GM23338 (cell line): ENCODE measurements around the gene KRT2. TPM values are rescaled to one million over a fixed set of nuclear protein-coding genes. Genes with fewer than 3 reads are reported as not detected.

Experiments used
- ATAC-seq: fragments of 200-7000 bp; cut with Tn5 transposase; 3 replicates; pipeline ENCODE4 v1.9.1; 2020
- DNase-seq: peaks from one replicate; pipeline ENCODE4 v3.0.0-alpha.2; 2015; ENCODE audit warnings: low spot score
- H2AFZ ChIP-seq: fragments of 200-600 bp; sonication (generic); 2 replicates; pipeline ENCODE4 v1.8.0; 2016; ENCODE audit warnings: antibody characterized with exemption, mild to moderate bottlenecking, moderate library complexity
- H3F3A ChIP-seq: fragments of 200-600 bp; sonication (generic); replicated peaks from 2 replicates; pipeline ENCODE4 v1.8.0; 2017; ENCODE audit warnings: antibody characterized with exemption, mixed run types, low read depth
- H3K27ac ChIP-seq: fragments of 200-600 bp; sonication (generic); 2 replicates; pipeline ENCODE4 v1.6.1; 2016; ENCODE audit warnings: low read depth
- H3K27me3 ChIP-seq: fragments of 200-600 bp; sonication (generic); 2 replicates; pipeline ENCODE4 v1.8.0; 2016; ENCODE audit warnings: mild to moderate bottlenecking, mixed run types, moderate library complexity; ENCODE audit not compliant: insufficient read depth
- H3K36me3 ChIP-seq: fragments of 200-600 bp; sonication (generic); 2 replicates; pipeline ENCODE4 v1.8.0; 2016; ENCODE audit warnings: mild to moderate bottlenecking; ENCODE audit not compliant: insufficient read depth
- H3K4me1 ChIP-seq: fragments of 200-600 bp; sonication (generic); 2 replicates; pipeline ENCODE4 v1.8.0; 2016; ENCODE audit warnings: mild to moderate bottlenecking, moderate library complexity; ENCODE audit not compliant: insufficient read depth
- H3K4me2 ChIP-seq: fragments of 200-600 bp; sonication (generic); 2 replicates; pipeline ENCODE4 v1.7.1; 2017; ENCODE audit warnings: mixed run types
- H3K4me3 ChIP-seq: fragments of 200-600 bp; sonication (generic); 2 replicates; pipeline ENCODE4 v1.6.1; 2016; ENCODE audit warnings: mixed run types
- H3K79me2 ChIP-seq: fragments of 200-600 bp; sonication (generic); replicated peaks from 2 replicates; pipeline ENCODE4 v1.8.0; 2017; ENCODE audit warnings: mild to moderate bottlenecking; ENCODE audit not compliant: insufficient read depth
- H3K9me2 ChIP-seq: fragments of 200-600 bp; sonication (generic); 2 replicates; pipeline ENCODE4 v1.8.0; 2017; ENCODE audit not compliant: insufficient read depth
- H4K20me1 ChIP-seq: fragments of 200-600 bp; sonication (generic); replicated peaks from 2 replicates; pipeline ENCODE4 v1.8.0; 2017; ENCODE audit warnings: mild to moderate bottlenecking; ENCODE audit not compliant: insufficient read depth
- H3K27ac Mint-ChIP-seq: 2 replicates; pipeline ENCODE4 v1.8.0; 2020; ENCODE audit warnings: inconsistent platforms, mild to moderate bottlenecking, moderate library complexity, mixed read lengths
- H3K27me3 Mint-ChIP-seq: 3 replicates; pipeline ENCODE4 v1.8.0; 2022; ENCODE audit warnings: low read depth, mild to moderate bottlenecking, moderate library complexity, mixed read lengths, inconsistent platforms; ENCODE audit not compliant: insufficient read depth, poor library complexity
- H3K36me3 Mint-ChIP-seq: 3 replicates; pipeline ENCODE4 v1.8.0; 2021; ENCODE audit warnings: low read depth, mild to moderate bottlenecking, inconsistent platforms, moderate library complexity, mixed read lengths
- H3K4me1 Mint-ChIP-seq: 3 replicates; pipeline ENCODE4 v1.8.0; 2020; ENCODE audit warnings: mild to moderate bottlenecking, inconsistent platforms, mixed read lengths
- H3K4me3 Mint-ChIP-seq: 3 replicates; pipeline ENCODE4 v1.8.0; 2021; ENCODE audit warnings: moderate library complexity, mild to moderate bottlenecking, inconsistent platforms, mixed read lengths
- H3K9me3 Mint-ChIP-seq: 3 replicates; pipeline ENCODE4 v1.8.0; 2020; ENCODE audit warnings: moderate library complexity, mild to moderate bottlenecking, inconsistent platforms, mixed read lengths
- ETS1 ChIP-seq: IDR thresholded peaks from 2 replicates; pipeline ENCODE4 v1.6.1; 2016; ENCODE audit warnings: antibody characterized with exemption
- EZH2 ChIP-seq: fragments of 200-600 bp; sonication (generic); IDR thresholded peaks from one replicate; pipeline ENCODE4 v1.8.0; 2017; ENCODE audit warnings: antibody characterized with exemption, mild to moderate bottlenecking, low read depth; ENCODE audit not compliant: unreplicated experiment
- JUNB ChIP-seq: IDR thresholded peaks from one replicate; pipeline ENCODE4 v1.6.1; 2016; ENCODE audit warnings: antibody characterized with exemption; ENCODE audit not compliant: unreplicated experiment
- POLR2AphosphoS5 ChIP-seq: IDR thresholded peaks from 2 replicates; pipeline ENCODE4 v1.6.1; 2016; ENCODE audit warnings: antibody characterized with exemption, low read depth
- ZNF114 ChIP-seq: fragments of 250-450 bp; sonication (Bioruptor Pico); IDR thresholded peaks from 2 replicates; pipeline ENCODE4 v1.5.0; 2020; ENCODE audit warnings: mild to moderate bottlenecking, moderate library complexity
- ZNF331 ChIP-seq: fragments of 250-450 bp; sonication (Bioruptor Pico); IDR thresholded peaks from 2 replicates; pipeline ENCODE4 v1.5.0; 2020; ENCODE audit warnings: low read depth, mild to moderate bottlenecking, moderate library complexity
- ZNF462 ChIP-seq: fragments of 250-450 bp; sonication (Bioruptor Pico); IDR thresholded peaks from 2 replicates; pipeline ENCODE4 v1.5.0; 2020; ENCODE audit warnings: mild to moderate bottlenecking, moderate library complexity
- polyA plus RNA-seq: library from polyadenylated mRNA; unstranded; fragments of >200 nt; fragmentation: Nextera tagmentation; extraction: Ambion mirVana; gene quantifications from 2 replicates; pipeline ENCODE4 v1.2.1, GENCODE V29; 2016
- total RNA-seq: library from RNA; depleted of rRNA; stranded (reverse); fragments of >200 nt; shearing (Covaris generic); gene quantifications from 2 replicates; pipeline ENCODE4 v1.2.3, GENCODE V29; 2014

The KRT2 gene
- total and polyA plus RNA-seq, 2 experiments from 2014 or later, result not detected

GRCh38 chr12:52659395-52659794 is 7.4 kb upstream of the KRT2 start (continued):
- TF ChIP-seq ZNF462 (CRISPR knock-in tag) (no peak), ZNF331 (CRISPR knock-in tag) (no peak), JUNB (no peak), EZH2 (no peak), ETS1 (no peak), POLR2AphosphoS5 (no peak)

GRCh38 chr12:52658196-52658595 is 6.2 kb upstream of the KRT2 start:
- TF ChIP-seq ZNF462 (CRISPR knock-in tag) (no peak), JUNB (no peak), ZNF114 (CRISPR knock-in tag) (no peak), ZNF331 (CRISPR knock-in tag) (no peak)
- Histone ChIP-seq H4K20me1 (no peaks in the 10 kb centered on the region), H3F3A (no peaks in the 10 kb centered on the region), H3K4me1 (no peaks in the 10 kb centered on the region), H2AFZ (peak overlapping the region; percentile 38; the same call in 1 of the 2 replicates), H3K4me3 (no peak overlapping the region), H3K4me2 (no peak overlapping the region), H3K27ac (no peak overlapping the region), H3K27me3 (no peaks in the 10 kb centered on the region), H3K9me2 (no peaks in the 10 kb centered on the region), H3K79me2 (no peaks in the 10 kb centered on the region), H3K36me3 (no peaks in the 10 kb centered on the region)
- H3K27me3 Mint-ChIP-seq, result peaks cover 2% of the 10 kb centered on the region
- ATAC-seq, result no peak
- no peak for DNase-seq
- H3K4me3 Mint-ChIP-seq, result no peak overlapping the region
- H3K36me3 Mint-ChIP-seq, result no peaks in the 10 kb centered on the region
- H3K27ac Mint-ChIP-seq, result no peak overlapping the region
- H3K4me1 Mint-ChIP-seq, result no peaks in the 10 kb centered on the region; the same call in 2 of the 3 replicates
- H3K9me3 Mint-ChIP-seq, result no peaks in the 10 kb centered on the region
